HCT116 (cell line): ENCODE measurements around the gene DDX1. TPM values are rescaled to one million over a fixed set of nuclear protein-coding genes. Genes with fewer than 3 reads are reported as not detected.

ENCODE experiments used
- ATAC-seq: fragments of 200-7000 bp; cut with Tn5 transposase; 2 replicates; pipeline ENCODE4 v1.9.1; 2020; ENCODE audit warnings: mild to moderate bottlenecking, moderate library complexity
- BruUV-seq: library from RNA; stranded (reverse); fragments of 400-500 nt; replicated peaks from 2 replicates; lab custom pipeline; 2021; lab: Mats Ljungman, UMichigan
- CTCF ChIA-PET: fragments of 300-600 bp; sonication (Branson Sonifier 250); formaldehyde crosslinking; loops from one replicate; lab custom pipeline; 2021; ENCODE audit warnings: antibody characterized with exemption; lab: Charles Lee
- POLR2A ChIA-PET: fragments of 300-600, 350-600 bp; sonication (Branson Sonifier 250); formaldehyde crosslinking; loops from one replicate; lab custom pipeline; 2021; ENCODE audit warnings: antibody characterized with exemption; lab: Charles Lee
- RAD21 ChIA-PET, 2 experiments: fragments of 300-600 bp; sonication (Branson Sonifier 250); formaldehyde crosslinking; loops; one replicate each; lab custom pipeline; 2023; ENCODE audit warnings: low total read pairs in 2 of 2; ENCODE audit not compliant: uncharacterized antibody in 2 of 2, unreplicated experiment in 2 of 2, low non-redundant PET in 1 of 2; lab: Charles Lee
- DNase-seq: peaks from one replicate; pipeline ENCODE4 v3.0.0-alpha.2; 2010; ENCODE audit warnings: low read depth, low spot score
- H2AFZ ChIP-seq: fragments of 200-600 bp; shearing (Covaris generic), sonication (generic); 2 replicates; pipeline ENCODE4 v1.6.1; 2017; ENCODE audit warnings: low read depth, mixed run types, mixed read lengths, antibody characterized with exemption, low read length; ENCODE audit not compliant: poor library complexity, severe bottlenecking
- H3K27ac ChIP-seq: 2 replicates; pipeline ENCODE4 v1.5.1; 2012; ENCODE audit warnings: low read depth, low read length
- H3K27me3 ChIP-seq: fragments of 200-600 bp; sonication (generic); 2 replicates; pipeline ENCODE4 v1.6.1; 2016; ENCODE audit warnings: mixed run types, low read length, mixed read lengths; ENCODE audit not compliant: insufficient read depth
- H3K36me3 ChIP-seq, 2 experiments: fragments of 200-500 bp in 1 of 2; fragments of 200-600 bp in 1 of 2; sonication (Bioruptor generic) in 1 of 2; sonication (generic) in 1 of 2; 2 replicates each; pipeline versions ENCODE4 v1.5.1 to v1.6.1; 2014 to 2016; ENCODE audit warnings: low read length in 2 of 2, inconsistent platforms in 1 of 2, mixed read lengths in 1 of 2, mixed run types in 1 of 2; ENCODE audit not compliant: insufficient read depth in 2 of 2, control insufficient read depth in 1 of 2
- H3K4me1 ChIP-seq, 2 experiments: fragments of 200-600 bp in 1 of 2; sonication (generic) in 1 of 2; 2 replicates each; pipeline versions ENCODE4 v1.5.1 to v1.6.1; 2012 to 2017; ENCODE audit warnings: low read length in 2 of 2, inconsistent platforms in 1 of 2, mild to moderate bottlenecking in 1 of 2, mixed read lengths in 1 of 2, mixed run types in 1 of 2, moderate library complexity in 1 of 2; ENCODE audit not compliant: insufficient read depth in 2 of 2, control insufficient read depth in 1 of 2
- H3K4me2 ChIP-seq: fragments of 200-600 bp; sonication (generic); 2 replicates; pipeline ENCODE4 v1.6.1; 2017; ENCODE audit warnings: mixed run types, low read length, mixed read lengths
- H3K4me3 ChIP-seq, 2 experiments: fragments of 200-600 bp in 1 of 2; sonication (generic) in 1 of 2; replicated peaks in 1 of 2; 2 replicates each; pipeline ENCODE4 v1.5.1; 2011 to 2016; ENCODE audit warnings: low read length in 2 of 2, control low read depth in 1 of 2, low read depth in 1 of 2, mild to moderate bottlenecking in 1 of 2, mixed read lengths in 1 of 2, mixed run types in 1 of 2
- H3K79me2 ChIP-seq: fragments of 200-600 bp; sonication (generic); 2 replicates; pipeline ENCODE4 v1.6.1; 2017; ENCODE audit warnings: mild to moderate bottlenecking, mixed run types, low read length, moderate library complexity, mixed read lengths; ENCODE audit not compliant: insufficient read depth
- H3K9ac ChIP-seq: fragments of 200-600 bp; sonication (generic); 2 replicates; pipeline ENCODE4 v1.6.1; 2016; ENCODE audit warnings: low read length, mixed read lengths
- H3K9me2 ChIP-seq: fragments of 200-600 bp; sonication (generic), shearing (Covaris generic); 2 replicates; pipeline ENCODE4 v1.6.1; 2017; ENCODE audit warnings: mixed run types, mild to moderate bottlenecking, moderate library complexity; ENCODE audit not compliant: insufficient read depth
- H3K9me3 ChIP-seq, 2 experiments: fragments of 200-500 bp in 1 of 2; fragments of 200-600 bp in 1 of 2; sonication (Bioruptor generic) in 1 of 2; sonication (generic) in 1 of 2; 2 replicates each; pipeline ENCODE4 v1.6.1; 2014 to 2017; ENCODE audit warnings: low read length in 2 of 2, mixed read lengths in 2 of 2, inconsistent platforms in 1 of 2, low read depth in 1 of 2, mild to moderate bottlenecking in 1 of 2, mixed run types in 1 of 2, moderate library complexity in 1 of 2; ENCODE audit not compliant: control insufficient read depth in 1 of 2, insufficient read depth in 1 of 2
- H4K20me1 ChIP-seq: fragments of 200-600 bp; sonication (generic), shearing (Covaris generic); 2 replicates; pipeline ENCODE4 v1.6.1; 2017; ENCODE audit warnings: mixed run types, mild to moderate bottlenecking, moderate library complexity; ENCODE audit not compliant: insufficient read depth
- CTCF ChIP-seq, 3 experiments: fragments of 200-600 bp in 1 of 3; sonication (generic) in 1 of 3; IDR thresholded peaks in 2 of 3; conservative IDR thresholded peaks in 1 of 3; 2 replicates each; pipeline ENCODE4 v1.5.1; 2012 to 2017; ENCODE audit warnings: low read depth in 2 of 3, low read length in 2 of 3, antibody characterized with exemption in 1 of 3, borderline replicate concordance in 1 of 3, control low read depth in 1 of 3, mild to moderate bottlenecking in 1 of 3, mixed read lengths in 1 of 3, mixed run types in 1 of 3, moderate library complexity in 1 of 3; ENCODE audit not compliant: insufficient read depth in 1 of 3
- ELF1 ChIP-seq: IDR thresholded peaks from 2 replicates; pipeline ENCODE4 v1.6.1; 2012; ENCODE audit warnings: low read depth, borderline replicate concordance
- JUND ChIP-seq: IDR thresholded peaks from 2 replicates; pipeline ENCODE4 v1.6.1; 2012
- POLR2AphosphoS5 ChIP-seq: IDR thresholded peaks from 2 replicates; pipeline ENCODE4 v1.6.1; 2011; ENCODE audit warnings: mild to moderate bottlenecking, low read depth, low read length, moderate library complexity
- SIN3A ChIP-seq: IDR thresholded peaks from 2 replicates; pipeline ENCODE4 v1.6.1; 2012; ENCODE audit warnings: low read depth
- SP1 ChIP-seq: IDR thresholded peaks from 2 replicates; pipeline ENCODE4 v1.6.1; 2012; ENCODE audit warnings: low read depth
- SRF ChIP-seq: IDR thresholded peaks from 2 replicates; pipeline ENCODE4 v1.6.1; 2012; ENCODE audit warnings: low read depth
- TCF7L2 ChIP-seq: IDR thresholded peaks from 2 replicates; pipeline ENCODE4 v1.7.0; 2011; ENCODE audit warnings: borderline replicate concordance, inconsistent platforms; ENCODE audit not compliant: insufficient read depth, insufficient read length; ENCODE audit errors: extremely low read depth
- ZFX ChIP-seq: fragments of 450-650 bp; IDR thresholded peaks from 2 replicates; pipeline ENCODE4 v1.6.1; 2017
- intact Hi-C: fragments of 100-400 bp; cut with micrococcal nuclease; formaldehyde crosslinking; loops from 2 replicates; pipeline ENCODE4 v1.10.0; 2022
- total RNA-seq: library from RNA; stranded (reverse); gene quantifications from one replicate; pipeline ENCODE4 v1.2.1, GENCODE V29; 2021; ENCODE audit not compliant: unreplicated experiment

Gene DDX1
- total RNA-seq, 1 experiment from 2014 or later = 117 TPM

GRCh38 chr2:15646661-15647060, 55.0 kb downstream of the DDX1 start:
- POLR2A ChIA-PET = no interaction called here
- Histone ChIP-seq H3K9ac (no peak overlapping the region), H3K36me3 (0 out of 4 replicates have a peak, but pooled peaks cover 0 to under 1% of the 10 kb centered on the region in 2 experiments), H4K20me1 (no peaks in the 10 kb centered on the region), H3K4me1 (no peaks in the 10 kb centered on the region), H3K9me2 (no peaks in the 10 kb centered on the region), H3K4me3 (no peak overlapping the region), H3K4me2 (no peak overlapping the region), H2AFZ (no peak overlapping the region), H3K9me3 (no peaks in the 10 kb centered on the region), H3K27ac (no peak overlapping the region)
- DNase-seq (no peak), ATAC-seq (no peak)
- RAD21 ChIA-PET = no interaction called here
- TF ChIP-seq POLR2AphosphoS5 (no peak), CTCF (IDR thresholded peaks at IDR 0.05 in 2 of 3, conservative IDR thresholded peaks at IDR 0.05 in 1 of 3; ENCODE audit: borderline replicate concordance in 1 of 3, insufficient read depth in 1 of 3, low read depth in 2 of 3, low read length in 2 of 3) (no peak), SP1 (no peak), SIN3A (no peak), SRF (no peak), TCF7L2 (no peak), ZFX (no peak), JUND (no peak), ELF1 (no peak)
- TF ChIP-seq, all 23 proteins: peak for 0
- intact Hi-C loops = no loop called here
- BruUV-seq = no TSS peak
- Histone ChIP-seq H3K27me3 (0 out of 2 replicates have a peak, but pooled peaks cover 6% of the 10 kb centered on the region), H3K79me2 (no peaks in the 10 kb centered on the region)
- CTCF ChIA-PET = no interaction called here
